ENCODE results near the gene CNN3. TPM values are rescaled to one million over a fixed set of nuclear protein-coding genes. Genes with fewer than 3 reads are reported as not detected.

CNN3 gene
- total and polyA plus RNA-seq, 5 donors from 2014 or later, result 1.00 to 8.7 (median 2.6) TPM

- Histone ChIP-seq H3K4me1 (ENCODE audit: control insufficient read depth, insufficient read depth, low read length, poor library complexity, severe bottlenecking) (no peaks in the 10 kb centered on the region), H3K27me3 (ENCODE audit: control insufficient read depth, insufficient read depth, low read length) (no peaks in the 10 kb centered on the region), H3K36me3 (ENCODE audit: control insufficient read depth, insufficient read depth, low read length) (no peaks in the 10 kb centered on the region), H3K9me3 (ENCODE audit: control insufficient read depth in 2 of 2, low read length in 2 of 2) (no peaks in the 10 kb centered on the region), H3K27ac (ENCODE audit: insufficient read depth, low read length, poor library complexity, severe bottlenecking) (no peak overlapping the region), H3K4me3 (ENCODE audit: low read depth, low read length) (no peak overlapping the region)
- Mint-ChIP-seq H3K27ac (no peak overlapping the region), H3K27me3 (peaks cover 6% of the 10 kb centered on the region), H3K4me1 (peaks cover 0 to 5% (median 0%) of the 10 kb centered on the region in 4 donors), H3K9me3 (peaks cover 0 to 1% (median 0%) of the 10 kb centered on the region in 7 donors), H3K36me3 (no peaks in the 10 kb centered on the region), H3K4me3 (no peak overlapping the region)
- ATAC-seq (ENCODE audit: low read depth in 2 of 2), result no peak
- no peak for DNase-seq
Measured at GRCh38 chr1:94954263-94955220, 27.6 kb upstream of the CNN3 start.

DNA sequence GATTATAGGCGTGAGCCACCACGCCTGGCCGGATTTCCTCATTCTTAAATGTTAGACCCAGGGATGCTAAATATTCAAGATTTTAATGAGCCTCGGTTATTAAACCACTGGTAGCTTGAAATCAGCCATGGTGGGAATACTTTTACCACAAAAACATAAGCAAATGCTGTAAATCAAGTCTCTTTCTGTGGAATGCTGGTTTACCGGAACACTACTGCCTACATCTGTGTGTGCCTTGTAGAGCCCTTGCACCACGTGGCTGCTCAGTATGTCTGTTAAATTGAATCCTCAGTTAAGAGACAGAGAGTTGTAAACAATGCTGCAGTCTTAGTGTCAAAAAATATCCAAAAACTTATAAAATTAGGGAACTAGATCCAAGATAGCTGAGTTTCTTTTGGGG, 26.8 kb upstream of the CNN3 start:
- no peaks in the 10 kb centered on the region for H3K4me1 ChIP-seq (ENCODE audit: control insufficient read depth, insufficient read depth, low read length, poor library complexity, severe bottlenecking)
- Mint-ChIP-seq H3K4me1 (peaks cover 0 to 5% (median 0%) of the 10 kb centered on the region in 4 donors), H3K27ac (no peak overlapping the region), H3K27me3 (peaks cover 6% of the 10 kb centered on the region), H3K9me3 (peaks cover 0 to 1% (median 0%) of the 10 kb centered on the region in 7 donors), H3K4me3 (no peak overlapping the region), H3K36me3 (no peaks in the 10 kb centered on the region)
- H3K9me3 ChIP-seq (ENCODE audit: control insufficient read depth in 2 of 2, low read length in 2 of 2), result no peaks in the 10 kb centered on the region
- no peak for DNase-seq
- no peak for ATAC-seq (ENCODE audit: low read depth in 2 of 2)
- no peak overlapping the region for H3K4me3 ChIP-seq (ENCODE audit: low read depth, low read length)
- H3K27ac ChIP-seq (ENCODE audit: insufficient read depth, low read length, poor library complexity, severe bottlenecking), result no peak overlapping the region
- no peaks in the 10 kb centered on the region for H3K27me3 ChIP-seq (ENCODE audit: control insufficient read depth, insufficient read depth, low read length)
- no peaks in the 10 kb centered on the region for H3K36me3 ChIP-seq (ENCODE audit: control insufficient read depth, insufficient read depth, low read length)

GRCh38 chr1:94953107-94953506, 26.2 kb upstream of the CNN3 start:
- Mint-ChIP-seq H3K27ac (no peak overlapping the region), H3K4me1 (peaks cover 0 to 5% (median 0%) of the 10 kb centered on the region in 4 donors), H3K27me3 (peaks cover 10% of the 10 kb centered on the region), H3K36me3 (no peaks in the 10 kb centered on the region), H3K9me3 (peaks cover 0 to 1% (median 0%) of the 10 kb centered on the region in 7 donors), H3K4me3 (no peak overlapping the region)
- DNase-seq, result no peak
- Histone ChIP-seq H3K27ac (ENCODE audit: insufficient read depth, low read length, poor library complexity, severe bottlenecking) (no peak overlapping the region), H3K36me3 (ENCODE audit: control insufficient read depth, insufficient read depth, low read length) (no peaks in the 10 kb centered on the region), H3K4me1 (ENCODE audit: control insufficient read depth, insufficient read depth, low read length, poor library complexity, severe bottlenecking) (no peaks in the 10 kb centered on the region), H3K27me3 (ENCODE audit: control insufficient read depth, insufficient read depth, low read length) (no peaks in the 10 kb centered on the region), H3K9me3 (ENCODE audit: control insufficient read depth in 2 of 2, low read length in 2 of 2) (no peaks in the 10 kb centered on the region), H3K4me3 (ENCODE audit: low read depth, low read length) (no peak overlapping the region)
- no peak for ATAC-seq (ENCODE audit: low read depth in 2 of 2)

GRCh38 chr1:94952539-94952938, 25.6 kb upstream of the CNN3 start:
- no peak for DNase-seq
- Mint-ChIP-seq H3K9me3 (peaks cover 0 to 1% (median 0%) of the 10 kb centered on the region in 7 donors), H3K4me1 (peaks cover 0 to 5% (median 0%) of the 10 kb centered on the region in 4 donors), H3K36me3 (no peaks in the 10 kb centered on the region), H3K27me3 (peaks cover 10% of the 10 kb centered on the region), H3K4me3 (no peak overlapping the region), H3K27ac (no peak overlapping the region)
- Histone ChIP-seq H3K4me3 (ENCODE audit: low read depth, low read length) (no peak overlapping the region), H3K27ac (ENCODE audit: insufficient read depth, low read length, poor library complexity, severe bottlenecking) (no peak overlapping the region), H3K9me3 (ENCODE audit: control insufficient read depth in 2 of 2, low read length in 2 of 2) (no peaks in the 10 kb centered on the region), H3K27me3 (ENCODE audit: control insufficient read depth, insufficient read depth, low read length) (no peaks in the 10 kb centered on the region), H3K4me1 (ENCODE audit: control insufficient read depth, insufficient read depth, low read length, poor library complexity, severe bottlenecking) (no peaks in the 10 kb centered on the region), H3K36me3 (ENCODE audit: control insufficient read depth, insufficient read depth, low read length) (no peaks in the 10 kb centered on the region)
- ATAC-seq (ENCODE audit: low read depth in 2 of 2), result no peak

- no peaks in the 10 kb centered on the region for H3K36me3 Mint-ChIP-seq
- H3K4me1 Mint-ChIP-seq, result peaks cover 0 to 5% (median 0%) of the 10 kb centered on the region in 4 donors
- DNase-seq (no peak), ATAC-seq (ENCODE audit: low read depth in 2 of 2) (no peak)
- peaks cover 0 to 1% (median 0%) of the 10 kb centered on the region in 7 donors for H3K9me3 Mint-ChIP-seq
- no peak overlapping the region for H3K27ac Mint-ChIP-seq
- H3K4me3 ChIP-seq (ENCODE audit: low read depth, low read length), result no peak overlapping the region
- H3K27me3 Mint-ChIP-seq, result peaks cover 10% of the 10 kb centered on the region
- no peak overlapping the region for H3K4me3 Mint-ChIP-seq
- no peaks in the 10 kb centered on the region for H3K36me3 ChIP-seq (ENCODE audit: control insufficient read depth, insufficient read depth, low read length)
- no peak overlapping the region for H3K27ac ChIP-seq (ENCODE audit: insufficient read depth, low read length, poor library complexity, severe bottlenecking)
- no peaks in the 10 kb centered on the region for H3K4me1 ChIP-seq (ENCODE audit: control insufficient read depth, insufficient read depth, low read length, poor library complexity, severe bottlenecking)
- no peaks in the 10 kb centered on the region for H3K27me3 ChIP-seq (ENCODE audit: control insufficient read depth, insufficient read depth, low read length)
- no peaks in the 10 kb centered on the region for H3K9me3 ChIP-seq (ENCODE audit: control insufficient read depth in 2 of 2, low read length in 2 of 2)
Measured at GRCh38 chr1:94951509-94952208, 24.7 kb upstream of the CNN3 start.

DNA sequence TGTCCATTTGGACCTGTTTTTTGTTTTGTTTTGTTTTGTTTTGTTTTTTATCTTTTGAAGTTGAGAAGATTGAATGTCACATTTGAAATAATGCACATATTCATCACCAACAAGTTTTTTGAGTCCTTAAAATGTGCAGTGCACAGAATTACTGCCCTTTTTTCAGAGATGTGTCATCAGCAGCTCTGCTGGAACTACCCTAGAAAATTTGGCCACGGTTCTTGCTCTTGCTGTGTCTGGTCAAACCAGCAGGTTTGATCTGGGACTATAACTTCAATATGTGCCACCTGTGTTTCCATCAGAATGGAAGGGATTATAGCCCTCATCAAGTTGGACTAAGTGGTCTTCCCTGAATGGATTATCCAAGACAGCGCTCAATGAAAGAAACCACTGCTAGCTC, 24.1 kb upstream of the CNN3 start:
- Histone ChIP-seq H3K4me1 (ENCODE audit: control insufficient read depth, insufficient read depth, low read length, poor library complexity, severe bottlenecking) (no peaks in the 10 kb centered on the region), H3K9me3 (ENCODE audit: control insufficient read depth in 2 of 2, low read length in 2 of 2) (no peaks in the 10 kb centered on the region), H3K27ac (ENCODE audit: insufficient read depth, low read length, poor library complexity, severe bottlenecking) (no peak overlapping the region), H3K36me3 (ENCODE audit: control insufficient read depth, insufficient read depth, low read length) (no peaks in the 10 kb centered on the region), H3K4me3 (ENCODE audit: low read depth, low read length) (no peak overlapping the region), H3K27me3 (ENCODE audit: control insufficient read depth, insufficient read depth, low read length) (no peaks in the 10 kb centered on the region)
- H3K27me3 Mint-ChIP-seq, result peaks cover 10% of the 10 kb centered on the region
- no peak for ATAC-seq (ENCODE audit: low read depth in 2 of 2)
- peaks cover 0 to 5% (median 0%) of the 10 kb centered on the region in 4 donors for H3K4me1 Mint-ChIP-seq
- H3K4me3 Mint-ChIP-seq, result no peak overlapping the region
- no peak overlapping the region for H3K27ac Mint-ChIP-seq
- no peaks in the 10 kb centered on the region for H3K36me3 Mint-ChIP-seq
- DNase-seq, result no peak
- H3K9me3 Mint-ChIP-seq, result peaks cover 0 to 1% (median 0%) of the 10 kb centered on the region in 7 donors

- no peaks in the 10 kb centered on the region for H3K36me3 Mint-ChIP-seq
- no peak overlapping the region for H3K27ac ChIP-seq (ENCODE audit: insufficient read depth, low read length, poor library complexity, severe bottlenecking)
- H3K4me1 ChIP-seq (ENCODE audit: control insufficient read depth, insufficient read depth, low read length, poor library complexity, severe bottlenecking), result no peaks in the 10 kb centered on the region
- H3K27me3 Mint-ChIP-seq, result peaks cover 7% of the 10 kb centered on the region
- peaks cover 0 to 1% (median 0%) of the 10 kb centered on the region in 7 donors for H3K9me3 Mint-ChIP-seq
- no peaks in the 10 kb centered on the region for H3K27me3 ChIP-seq (ENCODE audit: control insufficient read depth, insufficient read depth, low read length)
- no peak overlapping the region for H3K4me3 Mint-ChIP-seq
- no peak overlapping the region for H3K27ac Mint-ChIP-seq
- no peak overlapping the region for H3K4me3 ChIP-seq (ENCODE audit: low read depth, low read length)
- H3K9me3 ChIP-seq (ENCODE audit: control insufficient read depth in 2 of 2, low read length in 2 of 2), result no peaks in the 10 kb centered on the region
- DNase-seq (no peak), ATAC-seq (ENCODE audit: low read depth in 2 of 2) (no peak)
- H3K4me1 Mint-ChIP-seq, result peaks cover 0 to 3% (median 0%) of the 10 kb centered on the region in 4 donors
- H3K36me3 ChIP-seq (ENCODE audit: control insufficient read depth, insufficient read depth, low read length), result no peaks in the 10 kb centered on the region
Measured at GRCh38 chr1:94949681-94950661, 23.1 kb upstream of the CNN3 start.

Data from CD4-positive, CD25-positive, alpha-beta regulatory T cell (primary cell).